NCI-H2227 (cell line): Measurements from ENCODE around the gene TIGD3.

ENCODE experiments used
- DNase-seq: peaks from one replicate; lab custom pipeline; 2025; ENCODE audit not compliant: unreplicated experiment; lab: John Stamatoyannopoulos, UW

TIGD3 gene

GRCh38 chr11:65366340-65366773 lies 11.8 kb downstream of the TIGD3 start:
- DNase-seq = peak; percentile 78

GRCh38 chr11:65370659-65371049 lies 16.1 kb downstream of the TIGD3 start:
- no peak for DNase-seq

- DNase-seq = no peak
Observed at GRCh38 chr11:65373839-65374580, 19.5 kb downstream of the TIGD3 start.

- DNase-seq = no peak
Observed at GRCh38 chr11:65375012-65375411, 20.5 kb downstream of the TIGD3 start.

- DNase-seq = no peak
Observed at GRCh38 chr11:65376138-65376713, 21.7 kb downstream of the TIGD3 start.

GRCh38 chr11:65377036-65377435 lies 22.5 kb downstream of the TIGD3 start:
- DNase-seq = no peak

GRCh38 chr11:65377777-65378176 lies 23.2 kb downstream of the TIGD3 start:
- no peak for DNase-seq

GRCh38 chr11:65378208-65378927 lies 23.8 kb downstream of the TIGD3 start:
- no peak for DNase-seq

- DNase-seq = no peak
Observed at GRCh38 chr11:65378928-65379638, 24.5 kb downstream of the TIGD3 start.

GRCh38 chr11:65379698-65380459 lies 25.3 kb downstream of the TIGD3 start:
- no peak for DNase-seq

GRCh38 chr11:65380460-65381119 lies 26.0 kb downstream of the TIGD3 start:
- no peak for DNase-seq

- no peak for DNase-seq
Observed at GRCh38 chr11:65381716-65382032, 27.1 kb downstream of the TIGD3 start.

- peak; percentile 76 for DNase-seq
Observed at GRCh38 chr11:65382033-65382803, 27.7 kb downstream of the TIGD3 start, which contains the start of gene SLC25A45. SLC25A45 (minus strand) TSS chr11:65382646; CDS start chr11:65381951, 695 bp downstream.

GRCh38 chr11:65382804-65383368 lies 28.3 kb downstream of the TIGD3 start:
- DNase-seq = no peak

- no peak for DNase-seq
Observed at GRCh38 chr11:65383778-65384177, 29.2 kb downstream of the TIGD3 start.

GRCh38 chr11:65384301-65384889 lies 29.8 kb downstream of the TIGD3 start:
- DNase-seq = no peak

- peak; percentile 91 for DNase-seq
Observed at GRCh38 chr11:65386307-65387140, 32.0 kb downstream of the TIGD3 start, which contains the start of gene FRMD8. FRMD8 (plus strand) TSS chr11:65386637; CDS start chr11:65387037, 400 bp downstream.

- no peak for DNase-seq
Observed at GRCh38 chr11:65388731-65389130, 34.2 kb downstream of the TIGD3 start.
